HG02678 (cell line): Measurements from ENCODE around the gene MROH7.

ENCODE experiments used
- ATAC-seq: cut with Tn5 transposase; IDR thresholded peaks from one replicate; pipeline ENCODE4 v1.9.1; 2021; ENCODE audit warnings: mild to moderate bottlenecking, moderate library complexity; ENCODE audit not compliant: unreplicated experiment

MROH7 gene

DNA sequence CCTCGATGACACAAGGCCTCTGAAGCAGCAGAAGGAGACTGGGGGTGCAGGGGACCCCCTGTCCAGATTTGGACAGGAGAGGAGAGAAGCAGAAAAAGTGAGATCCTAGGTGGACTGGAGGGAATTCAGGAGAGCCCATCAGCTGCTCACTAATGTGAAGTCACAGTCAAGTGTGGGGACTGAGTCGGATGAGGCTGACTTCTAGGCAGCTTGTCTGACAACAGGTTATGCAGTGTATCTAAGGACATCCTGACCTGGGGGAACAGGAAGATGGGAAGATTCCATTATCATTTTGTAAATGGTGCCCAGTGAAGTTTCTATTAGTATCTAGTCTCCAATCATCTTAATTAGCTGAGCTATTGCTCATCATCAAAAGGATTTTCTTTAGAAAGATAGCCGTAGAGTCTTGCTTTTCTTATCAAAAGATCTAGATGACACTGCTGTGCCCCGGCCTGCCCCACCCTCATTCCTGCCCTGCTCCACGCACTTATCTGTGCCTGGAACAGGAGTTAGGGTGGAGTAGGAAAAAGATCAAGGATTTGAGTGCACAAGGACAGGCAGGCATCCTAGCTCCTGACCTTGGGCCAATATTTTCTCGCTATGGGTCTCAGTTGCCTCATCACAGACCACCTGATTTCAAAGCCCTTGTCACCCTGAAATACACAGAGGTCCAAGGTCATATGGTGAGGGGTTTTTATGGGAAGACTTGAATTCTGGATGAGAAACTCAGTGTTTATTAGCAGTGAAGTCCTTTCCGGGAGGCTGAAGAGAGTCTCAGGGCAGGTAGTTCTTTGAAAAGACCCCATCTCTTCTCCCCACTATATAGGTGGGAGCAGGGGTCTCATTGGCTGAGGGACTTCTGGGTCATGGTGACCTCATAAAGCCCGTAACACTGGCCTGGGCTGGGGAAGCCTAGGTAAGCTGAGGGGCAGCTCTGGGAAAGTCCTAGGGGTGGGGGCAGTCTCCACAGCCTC lies at the start of gene MROH7:
Gene MROH7, plus strand, starts transcription at position 924 of the 974 bp plus-strand sequence. CDS start 11,141 bp downstream, outside the sequence.
- no peak for ATAC-seq

DNA sequence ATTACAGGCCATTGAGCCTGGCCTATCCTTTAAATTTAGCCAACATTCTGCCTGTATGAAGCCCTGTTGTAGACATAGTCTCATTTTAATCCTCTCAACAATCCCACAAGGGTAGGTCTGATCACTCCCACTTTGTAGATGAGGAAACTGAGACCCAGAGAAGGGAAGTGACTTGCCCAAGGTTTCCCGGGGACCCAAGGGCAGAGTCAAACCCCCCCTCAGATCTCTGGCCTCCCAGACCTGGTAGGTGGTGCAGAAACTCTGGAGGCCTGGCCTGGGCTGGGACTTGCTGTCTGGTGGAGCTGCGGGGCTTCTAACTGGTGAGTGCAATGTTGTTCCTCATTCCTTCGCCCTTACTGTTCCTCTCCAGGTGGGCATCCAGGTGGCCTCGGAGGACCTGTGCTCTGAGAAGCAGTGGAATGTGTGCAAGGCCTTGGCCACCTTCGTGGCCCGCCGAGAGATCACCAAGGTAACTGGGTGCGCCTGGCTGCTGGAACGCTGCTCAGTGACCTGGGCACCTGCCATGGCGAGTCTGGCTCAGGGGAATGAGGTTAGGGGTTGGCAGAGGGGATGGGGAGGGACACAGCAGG lies 47.9 kb upstream of the MROH7 start:
- no peak for ATAC-seq

DNA sequence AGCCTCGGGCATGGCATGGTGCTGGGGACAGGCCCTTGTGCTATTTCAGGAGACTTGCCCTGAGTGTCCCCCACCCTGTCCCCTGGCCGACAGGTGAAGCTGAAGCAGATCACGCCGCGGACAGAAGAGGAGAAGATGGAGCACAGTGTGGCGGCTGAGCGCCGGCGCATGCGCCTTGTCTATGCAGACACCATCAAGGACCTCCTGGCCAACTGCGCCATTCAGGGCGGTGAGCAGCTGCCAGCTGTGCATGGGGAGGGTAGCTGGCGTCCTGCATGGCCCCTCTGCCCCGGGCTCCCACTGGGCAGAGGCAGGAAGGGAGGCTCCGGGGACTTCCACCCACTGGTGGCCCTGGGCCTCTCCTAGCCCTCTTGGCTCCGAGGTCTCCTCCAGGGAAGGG lies 47.1 kb upstream of the MROH7 start:
- ATAC-seq = no peak

DNA sequence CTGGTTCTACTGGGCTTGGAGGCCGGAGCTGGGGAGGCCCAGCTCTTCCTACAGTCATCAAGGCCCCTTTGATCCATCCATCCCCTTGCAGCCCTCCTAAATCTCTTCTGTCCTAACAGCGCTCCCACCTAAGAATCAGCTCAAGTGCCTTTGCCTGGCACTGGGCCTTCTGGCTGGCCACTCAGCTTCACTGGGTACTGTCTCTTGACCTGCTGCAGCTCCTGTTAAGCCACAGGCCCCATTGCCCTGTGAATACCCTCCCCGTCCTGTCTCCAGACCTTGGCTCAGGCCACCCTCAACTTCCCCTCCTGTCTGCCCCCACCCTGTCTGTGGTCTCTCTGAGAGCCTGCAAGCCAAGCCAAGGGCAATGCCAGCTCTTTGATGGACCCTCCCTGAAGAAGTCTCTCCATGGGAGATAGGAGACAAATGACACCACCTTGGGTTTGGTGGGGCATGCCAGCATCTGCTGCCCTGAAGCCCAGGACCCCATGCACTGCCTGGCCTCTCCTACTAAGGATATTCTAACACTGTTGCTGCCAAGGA lies 45.6 kb upstream of the MROH7 start:
- ATAC-seq = no peak

DNA sequence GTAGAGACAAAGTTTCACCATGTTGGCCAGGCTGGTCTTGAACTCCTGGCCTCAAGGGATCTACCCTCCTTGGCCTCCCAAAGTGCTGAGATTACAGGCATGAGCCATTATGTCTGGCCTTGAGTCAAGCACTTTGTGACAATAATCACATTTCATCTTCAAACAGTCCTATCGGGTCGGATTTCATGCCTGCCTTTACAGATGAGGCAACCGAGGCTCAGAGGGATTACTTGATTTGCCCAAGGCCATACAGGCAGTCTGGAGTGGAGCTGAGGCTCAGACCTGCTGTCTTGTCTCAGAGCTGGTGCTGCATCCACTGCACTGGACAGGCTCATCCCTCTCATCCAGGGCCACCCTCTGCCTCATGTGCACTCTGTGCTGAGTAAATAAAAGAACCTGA lies 44.8 kb upstream of the MROH7 start:
- ATAC-seq = no peak

DNA sequence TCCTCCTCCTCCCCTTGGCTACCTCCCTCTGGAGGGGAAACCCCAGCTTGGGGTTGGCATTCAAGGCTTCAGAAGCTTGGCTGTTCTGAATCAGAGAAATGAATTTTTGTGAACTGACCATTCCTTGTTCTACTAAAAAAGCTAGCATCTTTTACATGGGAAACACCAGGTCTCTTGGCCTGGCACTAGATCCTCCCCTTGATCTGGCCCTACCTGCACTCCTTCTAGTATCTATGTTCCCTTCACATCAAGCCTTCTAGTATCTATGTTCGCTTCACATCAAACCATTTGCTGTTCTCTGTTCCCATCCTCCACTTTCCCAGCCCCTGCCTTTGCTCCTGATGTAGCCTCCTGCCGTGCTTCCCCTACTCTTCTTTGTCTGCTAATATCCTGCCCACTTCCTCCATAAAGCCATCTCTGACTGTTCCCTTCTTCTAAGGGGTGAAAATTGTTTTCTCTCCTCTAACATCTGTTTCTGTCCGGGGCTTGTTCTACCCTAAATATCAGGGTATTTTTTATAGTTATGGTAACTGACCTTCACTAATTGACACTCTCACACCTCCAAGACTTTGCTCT lies 44.0 kb upstream of the MROH7 start:
- no peak for ATAC-seq

DNA sequence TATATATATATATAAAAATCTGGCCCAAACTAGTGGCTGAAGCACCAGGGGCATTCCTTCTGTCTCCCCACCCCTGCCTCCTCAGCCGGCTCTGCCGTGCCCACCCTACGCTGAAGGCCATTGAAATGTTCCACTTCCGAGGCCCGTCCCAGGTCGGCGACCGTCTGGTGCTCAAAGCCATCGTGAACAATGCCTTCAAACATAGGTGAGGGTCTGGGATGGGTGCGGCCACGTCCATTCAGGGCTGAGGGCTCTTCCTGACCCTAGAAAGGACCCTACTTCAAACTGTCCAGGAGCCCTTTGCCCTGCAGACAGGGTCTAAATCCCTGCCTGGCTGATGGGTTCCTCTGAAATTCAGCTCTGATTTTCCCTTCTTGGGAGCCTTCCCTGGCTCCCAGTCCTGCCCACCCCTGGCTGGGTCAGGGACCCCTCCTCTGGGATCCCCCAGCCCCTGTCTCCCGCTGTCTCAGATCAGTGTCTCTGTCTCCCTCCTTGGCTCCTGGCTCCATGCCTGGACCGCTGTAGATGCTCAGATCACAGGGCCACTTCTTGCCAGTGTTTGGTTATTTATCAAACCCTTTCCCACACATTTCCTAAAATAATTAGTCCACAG lies 42.3 kb upstream of the MROH7 start:
- ATAC-seq = no peak

DNA sequence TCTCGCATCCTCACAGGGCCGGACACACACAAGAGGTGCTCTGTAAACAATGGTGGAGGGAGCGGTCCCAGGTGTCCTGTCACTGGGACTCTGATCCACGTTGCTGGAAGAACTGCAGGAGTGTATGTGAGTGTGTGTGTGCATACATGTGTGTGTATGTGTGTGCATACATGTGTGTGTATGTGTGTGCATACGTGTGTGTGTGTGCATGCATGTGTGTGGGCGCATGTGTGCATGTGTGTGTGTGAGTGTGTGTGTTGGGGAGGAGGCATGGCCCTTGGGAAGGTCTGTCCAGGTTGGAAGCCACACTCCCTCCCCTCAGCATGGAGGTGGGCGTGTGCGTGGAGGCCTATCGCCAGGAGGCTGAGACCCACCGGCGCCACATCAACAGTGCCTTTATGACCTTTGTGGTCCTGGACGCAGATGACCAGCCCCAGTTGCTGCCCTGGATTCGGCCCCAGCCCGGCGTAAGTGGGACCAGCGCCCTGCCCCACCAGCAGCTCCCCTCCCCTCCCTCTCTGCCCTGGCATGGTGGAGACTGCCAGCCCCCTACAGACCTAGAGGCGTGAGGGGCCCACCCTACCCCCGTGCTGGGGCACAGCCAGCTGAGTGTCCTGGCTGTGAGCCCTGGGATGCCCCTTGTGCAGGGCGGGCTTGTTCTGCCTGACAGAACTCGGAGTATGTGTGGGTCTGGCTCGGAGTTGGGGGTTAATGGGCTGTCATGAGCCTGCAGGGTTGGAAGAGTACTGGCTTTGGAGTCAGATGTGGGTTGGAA lies 40.5 kb upstream of the MROH7 start:
- ATAC-seq = no peak

DNA sequence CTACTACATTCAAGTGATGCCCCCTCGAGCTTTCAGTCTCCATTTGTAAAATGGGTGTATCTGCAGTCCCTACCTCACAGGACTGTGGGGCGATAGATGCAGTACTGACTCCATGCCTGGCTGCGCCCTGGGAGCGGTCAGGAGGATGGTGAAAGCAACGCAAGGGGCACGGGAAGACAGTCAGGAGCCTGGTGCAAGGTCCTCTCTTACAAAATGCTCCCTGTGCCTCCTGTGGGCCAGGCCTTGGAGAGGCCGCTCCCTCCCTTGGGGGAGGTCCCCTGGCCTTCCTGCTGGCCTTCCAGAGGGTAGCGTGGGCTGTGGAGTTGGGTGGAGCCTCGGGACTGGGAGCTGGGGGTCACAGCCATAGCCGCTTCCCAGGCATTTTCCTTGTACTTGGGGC lies 39.9 kb upstream of the MROH7 start:
- ATAC-seq = no peak

DNA sequence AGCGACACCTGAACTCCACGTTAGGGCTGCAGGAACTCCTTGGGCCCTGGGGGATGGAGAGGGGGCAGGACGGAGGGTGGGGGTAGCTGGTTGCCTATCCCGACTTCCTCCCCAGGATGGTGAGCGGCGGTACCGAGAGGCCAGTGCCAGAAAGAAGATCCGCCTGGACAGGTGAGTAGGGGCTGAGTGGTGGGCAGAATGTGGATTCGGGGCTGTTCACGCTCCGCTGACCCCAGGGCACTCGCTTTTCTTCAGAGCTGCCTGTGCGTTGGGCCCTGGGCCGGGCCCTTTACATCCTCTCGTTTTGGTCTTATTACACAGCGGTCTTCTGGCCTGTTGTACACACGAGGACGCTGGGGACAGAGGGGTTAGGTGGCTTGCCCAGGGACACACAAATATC lies 39.0 kb upstream of the MROH7 start:
- ATAC-seq = no peak

DNA sequence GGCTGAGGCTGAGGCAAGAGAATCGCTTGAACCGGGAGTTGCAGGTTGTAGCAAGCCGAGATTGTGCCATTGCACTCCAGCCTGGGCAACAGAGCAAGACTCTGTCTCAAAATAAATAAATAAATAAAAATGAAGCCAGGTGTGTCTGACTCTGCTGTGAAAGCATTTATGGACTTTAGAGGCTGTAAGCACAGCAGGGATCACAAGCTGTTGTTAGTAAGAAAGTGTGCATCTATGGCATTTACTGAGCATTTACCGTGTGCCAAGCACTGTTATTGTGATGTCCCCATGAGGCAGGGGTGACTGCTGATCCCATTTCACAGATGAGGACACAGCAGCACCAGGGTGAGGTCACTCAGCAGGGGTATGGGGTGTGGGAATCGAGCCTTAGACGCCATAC lies 38.3 kb upstream of the MROH7 start:
- no peak for ATAC-seq

DNA sequence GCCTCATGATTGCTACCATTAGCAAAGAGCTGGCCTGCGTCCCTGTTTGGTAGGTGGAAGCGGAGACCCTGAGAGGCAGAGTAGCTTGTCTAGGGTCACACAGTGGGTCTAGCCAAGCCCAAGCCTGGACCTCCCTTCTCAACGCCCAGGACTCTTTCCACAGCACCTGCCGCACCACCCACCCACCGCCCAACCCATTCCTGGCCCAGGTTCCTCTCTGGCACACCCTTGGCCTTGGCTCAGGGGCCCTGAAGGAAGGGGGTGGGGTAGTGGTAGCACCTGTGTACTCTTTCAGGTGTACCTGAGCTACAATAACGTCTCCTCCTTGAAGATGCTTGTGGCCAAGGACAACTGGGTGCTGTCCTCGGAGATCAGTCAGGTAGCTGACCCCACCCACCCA lies 37.5 kb upstream of the MROH7 start:
- no peak for ATAC-seq

DNA sequence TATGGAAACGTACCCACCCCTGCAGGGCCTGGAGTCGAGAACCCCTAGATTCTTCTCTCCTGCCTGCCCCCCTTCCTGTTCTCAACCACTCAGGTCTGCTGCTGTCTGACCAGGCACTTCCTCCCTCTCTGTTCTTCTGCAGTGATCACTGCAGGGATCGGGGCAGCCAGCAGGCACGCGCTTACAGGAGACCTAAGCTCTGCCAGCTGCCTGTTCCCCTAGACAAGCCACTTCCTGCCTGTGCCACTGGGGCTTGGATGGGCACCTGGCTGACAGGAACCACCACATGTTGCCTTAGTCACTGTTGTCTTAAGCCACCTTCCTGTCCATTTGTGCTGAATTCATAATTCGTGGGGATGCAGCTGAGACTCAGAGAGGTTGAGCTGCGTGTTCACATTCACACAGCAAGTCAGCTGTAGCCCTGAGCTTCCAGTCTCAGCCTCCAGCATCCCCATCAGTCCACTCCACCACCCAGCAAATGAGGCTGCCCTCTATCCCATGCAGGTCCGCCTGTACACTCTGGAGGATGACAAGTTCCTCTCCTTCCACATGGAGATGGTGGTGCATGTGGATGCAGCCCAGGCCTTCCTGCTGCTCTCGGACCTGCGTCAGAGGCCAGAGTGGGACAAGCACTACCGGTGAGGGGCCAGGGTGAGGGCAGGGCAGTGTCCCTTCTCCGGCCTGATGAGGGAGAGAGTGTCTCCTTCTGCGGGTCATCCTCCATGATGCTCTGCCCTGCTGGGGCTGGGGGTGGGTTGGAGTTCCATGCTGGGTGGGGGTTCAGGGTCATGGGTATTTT lies 36.8 kb upstream of the MROH7 start:
- ATAC-seq = no peak

DNA sequence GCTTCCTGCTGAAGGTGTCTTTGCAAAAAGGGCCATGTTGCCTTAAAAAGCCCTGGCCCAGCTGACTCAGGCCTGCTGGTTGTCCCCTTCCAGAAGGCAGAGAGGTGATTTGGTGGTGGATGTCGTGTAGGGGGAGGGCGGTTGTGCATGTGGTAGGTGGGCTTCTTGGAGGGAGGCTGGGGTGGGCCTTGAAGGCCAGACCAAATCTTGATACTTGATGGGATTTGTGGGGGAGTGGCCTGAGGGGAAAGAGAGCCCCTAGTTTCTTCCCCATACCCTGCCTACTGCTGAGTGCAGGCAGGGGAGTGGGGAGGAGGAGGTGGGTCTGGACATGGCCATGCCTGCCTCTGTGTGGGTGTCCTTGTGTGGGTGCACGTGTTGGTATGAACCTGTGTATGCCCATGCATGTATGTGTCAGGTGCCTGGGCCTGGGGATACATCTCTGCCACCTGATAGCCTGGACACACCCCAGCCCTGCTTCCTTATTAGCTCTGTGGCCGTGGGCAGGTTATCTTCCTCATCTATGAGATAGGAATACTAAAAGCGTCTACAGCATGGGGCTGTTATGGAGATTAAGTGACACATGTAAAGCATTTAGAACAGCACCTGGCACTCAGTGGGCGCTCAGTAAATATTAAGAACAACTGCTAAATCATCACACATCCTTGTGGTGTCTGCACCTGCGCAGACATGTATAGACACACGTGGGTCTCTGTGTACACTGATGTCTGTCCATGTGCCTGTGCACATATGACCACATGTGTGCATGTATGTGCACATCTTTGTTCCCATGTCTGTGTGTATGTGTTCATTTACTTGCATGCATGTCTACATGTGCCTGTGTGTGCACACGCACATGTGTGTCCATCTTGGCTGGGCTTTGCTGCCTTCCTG lies 35.2 kb upstream of the MROH7 start:
- no peak for ATAC-seq

DNA sequence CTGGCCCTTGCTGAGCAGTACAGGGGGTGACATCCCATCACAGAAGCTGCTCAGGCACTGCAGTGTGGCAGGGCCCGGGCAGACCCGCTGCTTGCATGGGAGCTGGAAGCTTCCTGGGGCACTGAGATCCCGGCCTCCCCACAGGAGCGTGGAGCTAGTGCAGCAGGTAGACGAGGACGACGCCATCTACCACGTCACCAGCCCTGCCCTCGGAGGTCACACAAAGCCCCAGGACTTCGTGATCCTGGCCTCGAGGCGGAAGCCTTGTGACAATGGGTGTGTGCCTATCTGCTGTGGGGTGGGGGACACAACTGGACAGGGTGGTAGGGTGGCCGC lies 34.6 kb upstream of the MROH7 start:
- no peak for ATAC-seq

DNA sequence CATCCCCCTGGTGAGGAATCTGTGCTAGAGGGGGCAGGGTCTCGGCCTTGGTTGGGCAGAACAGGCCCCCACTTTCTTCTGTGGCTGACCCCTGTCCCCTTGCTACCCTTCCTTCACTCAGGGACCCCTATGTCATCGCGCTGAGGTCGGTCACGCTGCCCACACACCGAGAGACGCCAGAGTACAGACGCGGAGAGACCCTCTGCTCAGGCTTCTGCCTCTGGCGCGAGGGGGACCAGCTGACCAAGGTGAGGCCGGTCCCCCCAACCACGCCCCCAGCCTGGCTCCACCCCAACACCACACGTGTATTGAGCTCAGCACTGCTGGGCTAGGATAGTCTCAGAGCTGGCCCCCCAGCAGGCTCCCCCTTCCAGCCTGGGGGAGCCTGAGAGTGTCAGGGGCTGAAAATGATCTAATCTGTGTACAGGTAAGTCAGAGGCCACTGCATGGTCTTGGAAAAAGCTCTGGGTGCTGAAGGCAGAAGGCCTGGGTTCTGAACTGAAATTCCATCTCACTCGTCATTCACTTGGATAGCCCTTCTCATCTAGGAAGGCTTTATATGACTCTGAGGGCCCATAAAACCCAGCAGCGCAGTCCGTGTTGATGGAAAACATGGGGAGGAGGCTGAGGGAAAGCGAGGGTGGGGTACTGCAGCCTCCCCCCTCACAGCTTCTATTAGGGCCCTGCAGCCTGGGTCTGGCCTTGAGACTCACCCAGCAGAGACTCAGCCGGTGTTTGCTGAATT lies 33.6 kb upstream of the MROH7 start:
- no peak for ATAC-seq

DNA sequence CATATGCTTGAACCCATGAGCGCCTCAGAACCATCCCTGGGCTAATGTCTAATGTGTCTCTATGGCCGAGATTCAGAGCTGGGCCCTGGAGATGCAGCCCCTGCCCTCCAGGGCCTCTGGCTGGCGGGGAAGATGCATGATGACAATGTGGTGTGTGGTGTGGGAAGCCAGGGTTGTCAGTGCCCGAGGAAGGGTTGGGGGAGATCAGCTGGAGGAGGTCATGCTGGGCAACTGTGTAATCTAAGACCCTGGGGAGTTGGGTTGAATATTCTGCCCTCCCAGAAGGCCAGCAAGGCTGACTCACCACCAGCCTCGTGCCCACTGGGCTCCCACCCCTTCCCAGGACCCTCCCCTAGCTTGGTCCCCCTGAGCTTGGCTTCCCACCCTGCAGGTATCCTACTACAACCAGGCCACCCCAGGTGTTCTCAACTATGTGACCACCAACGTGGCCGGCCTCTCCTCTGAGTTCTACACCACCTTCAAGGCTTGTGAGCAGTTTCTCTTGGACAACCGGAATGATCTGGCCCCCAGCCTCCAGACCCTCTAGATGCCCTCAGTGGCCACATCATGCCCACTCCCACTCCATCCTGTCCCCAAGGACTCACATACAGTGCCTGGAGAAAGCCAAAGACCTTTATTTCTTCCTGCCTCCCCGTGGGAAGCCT lies 32.9 kb upstream of the MROH7 start:
- ATAC-seq = no peak
